Stomach (tissue), 9 donors: ENCODE measurements around the gene TRMU. TPM values are rescaled to one million over a fixed set of nuclear protein-coding genes. Genes with fewer than 3 reads are reported as not detected.

ENCODE experiments used
- DNase-seq, 2 donors: peaks; one replicate each; pipeline versions ENCODE4 v3.0.0 to v3.0.0-alpha.2; 2013 to 2019
- H3K27ac ChIP-seq, 5 donors: fragments of 200-600 bp in 4 of 5; sonication (generic) in 4 of 5; one replicate each; pipeline ENCODE4 v1.5.1; 2013 to 2019; ENCODE audit warnings: mild to moderate bottlenecking in 1 of 5, moderate library complexity in 1 of 5
- H3K27me3 ChIP-seq, 3 donors: fragments of 200-600 bp; sonication (generic); one replicate each; pipeline ENCODE4 v1.5.1; 2017 to 2019; ENCODE audit warnings: mixed run types in 1 of 3
- H3K36me3 ChIP-seq, 4 donors: fragments of 200-600 bp; sonication (generic); 1 replicate in 3 of 4; 2 replicates in 1 of 4; pipeline ENCODE4 v1.5.1; 2016 to 2019
- H3K4me1 ChIP-seq, 4 donors: fragments of 200-600 bp; sonication (generic); one replicate each; pipeline ENCODE4 v1.5.1; 2016 to 2019
- H3K4me3 ChIP-seq, 4 donors: fragments of 200-600 bp; sonication (generic) in 3 of 4; one replicate each; pipeline ENCODE4 v1.5.1; 2016 to 2019; ENCODE audit warnings: mild to moderate bottlenecking in 1 of 4
- H3K9me3 ChIP-seq, 4 donors: fragments of 200-600 bp; sonication (generic); one replicate each; pipeline ENCODE4 v1.5.1; 2016 to 2019
- EP300 ChIP-seq: sonication (generic); formaldehyde crosslinking; IDR thresholded peaks from one replicate; pipeline ENCODE4 v1.6.1; 2017; ENCODE audit warnings: antibody characterized with exemption
- POLR2A ChIP-seq, 4 donors: fragments of 450-650 bp; IDR thresholded peaks; one replicate each; pipeline ENCODE4 v1.6.1; 2016; ENCODE audit warnings: antibody characterized with exemption in 4 of 4, control low read depth in 2 of 4, mild to moderate bottlenecking in 1 of 4, moderate library complexity in 1 of 4
- POLR2AphosphoS5 ChIP-seq, 3 donors: sonication (generic); formaldehyde crosslinking; IDR thresholded peaks; one replicate each; pipeline ENCODE4 v1.6.1; 2016; ENCODE audit warnings: antibody characterized with exemption in 3 of 3
- WGBS, 5 donors: extraction: QIAGEN DNeasy Blood & Tissue Kit in 3 of 5; methylation state at CpG; one replicate each; pipeline versions ENCODE4 v1.1.5 to v1.1.7; 2013 to 2018; 5-methylcytosine and 5-hydroxymethylcytosine counted together
- intact Hi-C: fragments of 100-400 bp; cut with DNase I; formaldehyde crosslinking; loops from one replicate; pipeline ENCODE4 v1.15.1; 2023; ENCODE audit warnings: low total_unique reads
- polyA plus RNA-seq, 3 donors: library from polyadenylated mRNA; stranded (reverse); fragments of 200-250 nt; gene quantifications; one replicate each; pipeline ENCODE4 v1.2.3, GENCODE V29; 2013
- total RNA-seq, 5 donors: library from RNA; depleted of rRNA; stranded (reverse); fragments of >200 nt; gene quantifications; one replicate each; pipeline versions ENCODE4 v1.1.0 to v1.2.3, GENCODE V29; 2014 to 2016
- TF ChIP-seq, protein P1 (sequence below), 7 experiments: fragments of 450-650 bp in 4 of 7; fragments of 200-600 bp in 3 of 7; sonication (generic) in 3 of 7; IDR thresholded peaks; one replicate each; pipeline ENCODE4 v1.5.1; 2016 to 2019; ENCODE audit warnings: antibody characterized with exemption in 7 of 7, control low read depth in 2 of 7, mild to moderate bottlenecking in 1 of 7
- donor health status: healthy with polysubstance abuse.
- donor health status: Bipolar disorder and iron deficiency.
- donor health status: healthy.

Gene TRMU
- total and polyA plus RNA-seq, 8 donors, result 23.8 to 114 (median 57.4) TPM

DNA sequence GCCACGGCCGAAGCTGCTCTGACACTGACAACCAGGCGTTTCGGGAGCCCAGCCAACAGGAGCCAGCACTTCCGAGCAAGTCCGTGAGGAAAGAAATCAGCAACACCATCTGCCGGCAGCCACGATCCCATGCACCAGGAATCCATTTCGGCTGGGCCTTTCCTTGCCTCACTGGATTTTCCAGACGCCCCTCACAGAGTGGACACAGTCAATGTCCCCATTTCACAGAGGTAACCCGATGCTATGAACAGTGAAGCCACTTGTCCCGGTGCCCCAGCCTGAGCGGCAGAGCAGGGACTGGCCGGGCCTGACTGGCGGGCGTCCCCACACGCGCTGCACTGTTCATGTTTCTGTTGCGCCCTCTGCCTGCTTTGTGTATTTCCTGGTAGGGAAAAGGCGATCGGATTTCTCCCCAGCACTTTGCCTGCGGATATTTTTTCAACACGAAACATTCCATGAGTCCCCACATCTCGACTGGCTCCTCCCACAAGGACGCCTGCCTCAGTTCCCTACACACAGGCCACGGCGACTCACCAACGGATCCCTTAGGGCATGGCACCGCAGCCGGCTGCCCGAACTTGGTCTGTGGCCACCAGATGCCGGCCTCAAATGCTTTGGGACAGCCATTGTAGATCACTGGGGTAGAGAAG, 55.3 kb downstream of the TRMU start:
- peak; percentile 75 to 85 for DNase-seq
- H3K4me3 ChIP-seq, result peak overlapping the region in 1 of 4 donors; percentile 21
- peaks cover 3 to 6% (median 5%) of the 10 kb centered on the region in 4 donors for H3K4me1 ChIP-seq
- 40 to 61% (median 50%) methylated on average over 19 to 32 of the region's 32 CpGs for WGBS, 5 donors
- peak overlapping the region; percentile 19 to 64 (median 52) for H3K27ac ChIP-seq
- H3K9me3 ChIP-seq, result no peaks in the 10 kb centered on the region
- H3K27me3 ChIP-seq, result no peaks in the 10 kb centered on the region
- no peaks in the 10 kb centered on the region for H3K36me3 ChIP-seq
- intact Hi-C loops, result no loop called here
- TF ChIP-seq EP300, result no peak
- TF ChIP-seq, protein P1, sequence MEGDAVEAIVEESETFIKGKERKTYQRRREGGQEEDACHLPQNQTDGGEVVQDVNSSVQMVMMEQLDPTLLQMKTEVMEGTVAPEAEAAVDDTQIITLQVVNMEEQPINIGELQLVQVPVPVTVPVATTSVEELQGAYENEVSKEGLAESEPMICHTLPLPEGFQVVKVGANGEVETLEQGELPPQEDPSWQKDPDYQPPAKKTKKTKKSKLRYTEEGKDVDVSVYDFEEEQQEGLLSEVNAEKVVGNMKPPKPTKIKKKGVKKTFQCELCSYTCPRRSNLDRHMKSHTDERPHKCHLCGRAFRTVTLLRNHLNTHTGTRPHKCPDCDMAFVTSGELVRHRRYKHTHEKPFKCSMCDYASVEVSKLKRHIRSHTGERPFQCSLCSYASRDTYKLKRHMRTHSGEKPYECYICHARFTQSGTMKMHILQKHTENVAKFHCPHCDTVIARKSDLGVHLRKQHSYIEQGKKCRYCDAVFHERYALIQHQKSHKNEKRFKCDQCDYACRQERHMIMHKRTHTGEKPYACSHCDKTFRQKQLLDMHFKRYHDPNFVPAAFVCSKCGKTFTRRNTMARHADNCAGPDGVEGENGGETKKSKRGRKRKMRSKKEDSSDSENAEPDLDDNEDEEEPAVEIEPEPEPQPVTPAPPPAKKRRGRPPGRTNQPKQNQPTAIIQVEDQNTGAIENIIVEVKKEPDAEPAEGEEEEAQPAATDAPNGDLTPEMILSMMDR (IDR thresholded peaks at IDR 0.05), result peak in 5 of 7 experiments; percentile 32 to 89 (median 54)

DNA sequence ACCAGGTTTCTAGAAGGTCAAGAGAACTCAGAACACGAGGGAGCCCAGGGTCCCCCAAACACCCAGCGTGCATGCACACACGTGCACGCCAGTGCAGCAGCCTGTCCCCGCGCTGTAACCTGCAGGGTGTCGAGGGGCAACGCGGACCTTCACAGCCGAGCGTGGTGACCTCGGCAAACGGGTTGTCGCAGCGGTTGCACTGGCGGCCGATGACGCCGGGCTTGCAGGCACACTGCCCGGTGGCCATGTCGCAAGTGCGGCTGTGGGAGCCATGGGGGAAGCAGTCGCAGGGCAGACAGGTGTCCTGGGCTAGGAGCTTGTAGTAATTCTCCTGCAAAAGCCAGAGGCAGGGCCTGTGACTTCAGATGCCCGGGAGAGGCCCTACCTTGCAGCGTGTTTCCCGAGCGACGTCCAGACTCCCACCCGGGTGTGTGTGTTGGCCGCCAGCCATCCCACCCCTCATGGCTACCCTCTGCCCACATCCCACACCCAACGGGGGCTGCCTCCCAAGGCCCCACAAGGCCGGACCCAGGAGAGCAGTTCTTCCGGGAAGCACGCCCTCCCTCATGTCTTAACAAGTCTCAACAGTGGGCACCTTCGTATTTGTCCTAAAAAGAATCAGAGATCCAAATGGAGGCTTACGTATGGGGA, 56.1 kb downstream of the TRMU start:
- no peaks in the 10 kb centered on the region for H3K9me3 ChIP-seq
- H3K27me3 ChIP-seq, result no peaks in the 10 kb centered on the region
- WGBS, 5 donors, result 90 to 93% (median 93%) methylated on average over 33 to 36 of the region's 36 CpGs
- peak overlapping the region in 1 of 5 donors; percentile 64 for H3K27ac ChIP-seq
- no peak overlapping the region for H3K4me3 ChIP-seq
- no peaks in the 10 kb centered on the region for H3K36me3 ChIP-seq
- TF ChIP-seq EP300 (no peak), POLR2A (IDR thresholded peaks at IDR 0.05) (no peak)
- DNase-seq, result no peak
- intact Hi-C loops, result no loop called here
- peaks cover 3 to 6% (median 5%) of the 10 kb centered on the region in 4 donors for H3K4me1 ChIP-seq

DNA sequence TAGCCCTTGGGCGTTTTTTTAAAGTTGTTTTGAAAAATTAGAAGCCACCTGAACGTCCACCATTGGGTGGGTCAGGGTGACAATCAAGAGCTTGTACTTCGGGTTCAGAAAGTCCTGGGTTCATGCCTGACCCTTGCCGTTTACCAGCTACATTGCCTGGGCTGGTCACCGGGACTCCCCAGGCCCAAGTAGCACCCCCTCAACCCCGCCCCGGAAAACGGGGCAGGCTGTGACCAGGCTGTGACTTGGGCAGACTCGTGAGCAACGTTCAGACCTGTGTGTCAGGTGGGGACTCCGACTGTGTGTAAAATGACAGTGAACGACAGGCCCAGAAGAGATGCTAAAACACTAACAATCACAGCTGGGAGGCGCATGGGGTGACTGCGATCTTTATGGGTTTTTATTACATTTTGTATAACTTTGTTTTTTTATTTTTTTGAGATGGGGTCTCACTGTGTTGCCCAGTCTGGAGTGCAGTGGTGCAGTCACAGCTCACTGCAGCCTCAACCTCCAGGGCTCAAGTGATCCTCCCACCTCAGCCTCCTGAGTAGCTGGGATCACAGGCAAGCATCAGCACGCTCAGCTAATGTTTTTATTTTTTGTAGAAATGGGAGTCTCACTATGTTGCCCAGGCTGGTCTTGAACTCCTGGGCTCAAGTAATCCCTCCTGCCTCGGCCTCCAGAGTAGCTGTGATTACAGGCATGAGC, 56.8 kb downstream of the TRMU start:
- H3K4me1 ChIP-seq, result peaks cover 3 to 6% (median 5%) of the 10 kb centered on the region in 4 donors
- H3K27me3 ChIP-seq, result no peaks in the 10 kb centered on the region
- no peak overlapping the region for H3K4me3 ChIP-seq
- TF ChIP-seq POLR2AphosphoS5 (IDR thresholded peaks at IDR 0.05) (no peak), POLR2A (IDR thresholded peaks at IDR 0.05) (no peak), EP300 (no peak)
- TF ChIP-seq, protein P1 (IDR thresholded peaks at IDR 0.05), result no peak
- DNase-seq, result no peak
- WGBS, 5 donors, result 81 to 90% (median 87%) methylated on average over 16 of the region's 16 CpGs
- no peaks in the 10 kb centered on the region for H3K9me3 ChIP-seq
- no peaks in the 10 kb centered on the region for H3K36me3 ChIP-seq
- H3K27ac ChIP-seq, result no peak overlapping the region
- intact Hi-C loops, result no loop called here

DNA sequence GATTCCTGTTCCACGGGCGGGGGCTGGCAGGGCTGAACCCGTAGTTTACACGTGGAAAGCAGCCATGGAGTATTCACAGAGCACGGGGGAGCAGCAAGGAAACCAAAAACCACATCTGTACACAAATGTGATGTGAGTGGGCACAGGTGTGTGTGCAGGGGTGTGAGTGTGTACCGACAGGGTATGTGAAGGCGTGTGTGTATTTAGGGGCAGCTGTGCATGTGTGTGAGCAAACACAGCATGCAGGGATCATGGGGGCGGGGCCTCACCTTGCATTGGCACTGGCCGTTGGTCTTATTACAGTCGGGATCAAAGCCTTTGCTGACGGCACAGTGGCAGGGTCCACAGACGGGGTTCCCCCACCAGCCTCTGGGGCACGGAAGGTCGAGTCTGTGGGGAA, 58.4 kb downstream of the TRMU start:
- TF ChIP-seq POLR2AphosphoS5 (IDR thresholded peaks at IDR 0.05) (no peak), POLR2A (IDR thresholded peaks at IDR 0.05) (no peak), EP300 (no peak)
- TF ChIP-seq, protein P1 (IDR thresholded peaks at IDR 0.05), result no peak
- peaks cover 0 to 6% (median under 1%) of the 10 kb centered on the region in 4 donors for H3K36me3 ChIP-seq
- H3K27ac ChIP-seq, result no peak overlapping the region
- intact Hi-C loops, result no loop called here
- no peaks in the 10 kb centered on the region for H3K9me3 ChIP-seq
- no peak overlapping the region for H3K4me3 ChIP-seq
- no peak for DNase-seq
- WGBS, 5 donors, result 56 to 71% (median 66%) methylated on average over 13 to 14 of the region's 14 CpGs
- H3K27me3 ChIP-seq, result no peaks in the 10 kb centered on the region
- peaks cover 3 to 6% (median 5%) of the 10 kb centered on the region in 4 donors for H3K4me1 ChIP-seq
